GM19324 (cell line): ENCODE results near the gene PRRT1B.
A peak's percentile ranks its signal among the peaks of the same experiment; 100 is the strongest.
"Not testable (repeated sequence)": the region's sequence is repeated elsewhere in the genome, so short reads cannot be mapped to it uniquely, and the experiment has no call there.

Experiments used
- ATAC-seq: cut with Tn5 transposase; IDR thresholded peaks from one replicate; pipeline ENCODE4 v1.9.1; 2021; ENCODE audit warnings: mild to moderate bottlenecking, moderate library complexity; ENCODE audit not compliant: unreplicated experiment, low FRiP score

The PRRT1B gene

GRCh38 chr9:131545003-131545785, at the start of gene PRRT1B:
TSS of gene PRRT1B (plus strand) at chr9:131545523. CDS start at chr9:131545616, 93 bp downstream.
- ATAC-seq: no peak

GRCh38 chr9:131495785-131496184, 49.5 kb upstream of the PRRT1B start:
- ATAC-seq: no peak

GRCh38 chr9:131496844-131497405, 48.4 kb upstream of the PRRT1B start:
- no peak for ATAC-seq

GRCh38 chr9:131499254-131499767, 46.0 kb upstream of the PRRT1B start:
- ATAC-seq: no peak

- ATAC-seq: no peak
Measured at GRCh38 chr9:131500377-131500776, 44.9 kb upstream of the PRRT1B start.

GRCh38 chr9:131500939-131501541, 44.3 kb upstream of the PRRT1B start:
- no peak for ATAC-seq

GRCh38 chr9:131502781-131503625, 42.3 kb upstream of the PRRT1B start, which contains the start of gene POMT1:
TSS of gene POMT1 (plus strand) at chr9:131502918. CDS start at chr9:131504219, 1,301 bp downstream.
- ATAC-seq: peak; percentile 84

GRCh38 chr9:131503626-131504465, 41.5 kb upstream of the PRRT1B start:
- ATAC-seq: no peak

GRCh38 chr9:131505012-131505411, 40.3 kb upstream of the PRRT1B start:
- no peak for ATAC-seq

GRCh38 chr9:131511416-131511815, 33.9 kb upstream of the PRRT1B start:
- ATAC-seq: no peak

GRCh38 chr9:131511880-131512279, 33.4 kb upstream of the PRRT1B start:
- ATAC-seq: no peak

- ATAC-seq: no peak
Measured at GRCh38 chr9:131513177-131513576, 32.1 kb upstream of the PRRT1B start.

GRCh38 chr9:131515559-131516031, 29.7 kb upstream of the PRRT1B start:
- not testable (repeated sequence) for ATAC-seq

GRCh38 chr9:131516100-131516499, 29.2 kb upstream of the PRRT1B start:
- no peak for ATAC-seq

- no peak for ATAC-seq
Measured at GRCh38 chr9:131516930-131517329, 28.4 kb upstream of the PRRT1B start.

- ATAC-seq: no peak
Measured at GRCh38 chr9:131517761-131518190, 27.5 kb upstream of the PRRT1B start.

GRCh38 chr9:131518553-131518952, 26.8 kb upstream of the PRRT1B start:
- ATAC-seq: no peak

- ATAC-seq: no peak
Measured at GRCh38 chr9:131520503-131520902, 24.8 kb upstream of the PRRT1B start.

GRCh38 chr9:131521203-131521602, 24.1 kb upstream of the PRRT1B start:
- no peak for ATAC-seq
